K562 (cell line): Measurements from ENCODE around the gene CYP24A1. TPM values are rescaled to one million over a fixed set of nuclear protein-coding genes. Genes with fewer than 3 reads are reported as not detected.

Experiments used
- BRF2 ChIP-seq: IDR thresholded peaks from 3 replicates; pipeline ENCODE4 v1.6.1; 2011; ENCODE audit warnings: borderline replicate concordance, mild to moderate bottlenecking; ENCODE audit not compliant: insufficient read length, insufficient read depth
- CBX2 ChIP-seq: fragments of 200-600 bp; sonication (generic); IDR thresholded peaks from one replicate; pipeline ENCODE4 v1.6.1; 2012; ENCODE audit warnings: mild to moderate bottlenecking, low read length, inconsistent platforms; ENCODE audit not compliant: insufficient read depth, poor library complexity, severe bottlenecking
- EHMT2 ChIP-seq: fragments of 450-650 bp; IDR thresholded peaks from 2 replicates; pipeline ENCODE4 v1.6.1; 2018; ENCODE audit warnings: antibody characterized with exemption
- KDM2B ChIP-seq: fragments of 250-450 bp; sonication (Bioruptor Pico); IDR thresholded peaks from 2 replicates; pipeline ENCODE4 v1.8.0; 2021; ENCODE audit warnings: mild to moderate bottlenecking, moderate library complexity
- RHOXF2B ChIP-seq: fragments of 250-450 bp; sonication (Bioruptor Pico); conservative IDR thresholded peaks from 2 replicates; pipeline ENCODE4 v1.5.1; 2021
- VEZF1 ChIP-seq: fragments of 200-800 bp; sonication (Bioruptor generic); IDR thresholded peaks from 2 replicates; pipeline ENCODE4 v1.6.1; 2017; ENCODE audit warnings: missing genetic modification characterization, missing compliant biosample characterization
- polyA plus RNA-seq, 8 experiments: library from polyadenylated mRNA; depleted of rRNA in 4 of 8; stranded (reverse) in 5 of 8; unstranded in 3 of 8; fragments of >200 nt; fragmentation: Nextera tagmentation in 2 of 8; fragmentation: Illumina TruSeq in 1 of 8; extraction: Ambion mirVana in 2 of 8; extraction: Trizol in 1 of 8; gene quantifications; 2 replicates each; pipeline versions ENCODE4 v1.2.1 to v1.2.3, GENCODE V29; 2011 to 2014; ENCODE audit warnings: inconsistent platforms in 1 of 8, missing spikeins in 1 of 8
- total RNA-seq, 7 experiments: library from RNA; depleted of rRNA in 6 of 7; stranded (reverse); fragments of >200 nt in 6 of 7; fragmentation: Illumina TruSeq in 2 of 7; extraction: Trizol in 2 of 7; gene quantifications; 2 replicates each; pipeline versions ENCODE4 v1.2.1 to v1.2.3, GENCODE V29; 2011 to 2021; ENCODE audit warnings: low replicate concordance in 1 of 7
- TF ChIP-seq, protein P1 (sequence below), 3 experiments: fragments of 200-800 bp in 1 of 3; fragments of 250-450 bp in 1 of 3; fragments of 450-650 bp in 1 of 3; sonication (Bioruptor Pico) in 1 of 3; sonication (Bioruptor generic) in 1 of 3; formaldehyde crosslinking in 1 of 3; IDR thresholded peaks; 2 replicates each; pipeline versions ENCODE4 v1.6.1 to v1.8.0; 2016 to 2022; ENCODE audit warnings: mild to moderate bottlenecking in 2 of 3, missing genetic modification characterization in 2 of 3, missing compliant biosample characterization in 1 of 3, moderate library complexity in 1 of 3
- TF ChIP-seq, protein P2 (sequence below): fragments of 200-800 bp; sonication (Bioruptor generic); IDR thresholded peaks from 2 replicates; pipeline ENCODE4 v1.6.1; 2017; ENCODE audit warnings: missing genetic modification characterization, missing compliant biosample characterization
- TF ChIP-seq, protein P3 (sequence below), 2 experiments: fragments of 450-650 bp; IDR thresholded peaks; 2 replicates each; pipeline ENCODE4 v1.6.1; 2018; ENCODE audit warnings: mild to moderate bottlenecking in 2 of 2, low read depth in 1 of 2; ENCODE audit not compliant: partially characterized antibody in 2 of 2

The CYP24A1 gene
- total and polyA plus RNA-seq, 9 of the 15 experiments (the other 6 are each of a cell fraction or from before 2014, with no cell fraction given) = 0.04 TPM; not detected in 8

DNA sequence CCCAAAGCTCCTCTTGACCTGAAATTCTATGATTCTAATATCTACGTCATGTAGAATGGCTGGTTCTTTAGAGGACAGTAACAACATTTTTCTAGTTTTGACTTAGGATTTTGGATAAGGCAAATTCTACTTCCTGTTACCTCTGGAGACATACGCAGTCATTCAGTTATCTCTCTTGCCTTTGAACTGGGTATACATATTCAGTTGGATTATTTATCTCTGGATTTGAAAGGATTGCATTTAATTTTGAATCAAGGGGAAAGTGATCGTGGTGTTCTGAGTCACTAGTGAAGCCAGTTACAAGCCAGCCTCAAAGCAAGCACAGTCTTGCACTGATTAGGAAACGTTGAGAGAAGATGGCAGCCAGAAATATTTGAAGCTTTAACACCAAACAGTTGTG is 68.1 kb downstream of the CYP24A1 start (continued):
- no peak for TF ChIP-seq BRF2
- no peak for TF ChIP-seq VEZF1
- TF ChIP-seq KDM2B (CRISPR knock-in tag) = no peak
- TF ChIP-seq, protein P1, sequence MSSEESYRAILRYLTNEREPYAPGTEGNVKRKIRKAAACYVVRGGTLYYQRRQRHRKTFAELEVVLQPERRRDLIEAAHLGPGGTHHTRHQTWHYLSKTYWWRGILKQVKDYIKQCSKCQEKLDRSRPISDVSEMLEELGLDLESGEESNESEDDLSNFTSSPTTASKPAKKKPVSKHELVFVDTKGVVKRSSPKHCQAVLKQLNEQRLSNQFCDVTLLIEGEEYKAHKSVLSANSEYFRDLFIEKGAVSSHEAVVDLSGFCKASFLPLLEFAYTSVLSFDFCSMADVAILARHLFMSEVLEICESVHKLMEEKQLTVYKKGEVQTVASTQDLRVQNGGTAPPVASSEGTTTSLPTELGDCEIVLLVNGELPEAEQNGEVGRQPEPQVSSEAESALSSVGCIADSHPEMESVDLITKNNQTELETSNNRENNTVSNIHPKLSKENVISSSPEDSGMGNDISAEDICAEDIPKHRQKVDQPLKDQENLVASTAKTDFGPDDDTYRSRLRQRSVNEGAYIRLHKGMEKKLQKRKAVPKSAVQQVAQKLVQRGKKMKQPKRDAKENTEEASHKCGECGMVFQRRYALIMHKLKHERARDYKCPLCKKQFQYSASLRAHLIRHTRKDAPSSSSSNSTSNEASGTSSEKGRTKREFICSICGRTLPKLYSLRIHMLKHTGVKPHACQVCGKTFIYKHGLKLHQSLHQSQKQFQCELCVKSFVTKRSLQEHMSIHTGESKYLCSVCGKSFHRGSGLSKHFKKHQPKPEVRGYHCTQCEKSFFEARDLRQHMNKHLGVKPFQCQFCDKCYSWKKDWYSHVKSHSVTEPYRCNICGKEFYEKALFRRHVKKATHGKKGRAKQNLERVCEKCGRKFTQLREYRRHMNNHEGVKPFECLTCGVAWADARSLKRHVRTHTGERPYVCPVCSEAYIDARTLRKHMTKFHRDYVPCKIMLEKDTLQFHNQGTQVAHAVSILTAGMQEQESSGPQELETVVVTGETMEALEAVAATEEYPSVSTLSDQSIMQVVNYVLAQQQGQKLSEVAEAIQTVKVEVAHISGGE (CRISPR knock-in tag; IDR thresholded peaks at IDR 0.05) = no peak; a peak in 1 of 6 replicates
- TF ChIP-seq RHOXF2B (CRISPR knock-in tag) = no peak
- TF ChIP-seq CBX2 = no peak
- TF ChIP-seq, protein P2, sequence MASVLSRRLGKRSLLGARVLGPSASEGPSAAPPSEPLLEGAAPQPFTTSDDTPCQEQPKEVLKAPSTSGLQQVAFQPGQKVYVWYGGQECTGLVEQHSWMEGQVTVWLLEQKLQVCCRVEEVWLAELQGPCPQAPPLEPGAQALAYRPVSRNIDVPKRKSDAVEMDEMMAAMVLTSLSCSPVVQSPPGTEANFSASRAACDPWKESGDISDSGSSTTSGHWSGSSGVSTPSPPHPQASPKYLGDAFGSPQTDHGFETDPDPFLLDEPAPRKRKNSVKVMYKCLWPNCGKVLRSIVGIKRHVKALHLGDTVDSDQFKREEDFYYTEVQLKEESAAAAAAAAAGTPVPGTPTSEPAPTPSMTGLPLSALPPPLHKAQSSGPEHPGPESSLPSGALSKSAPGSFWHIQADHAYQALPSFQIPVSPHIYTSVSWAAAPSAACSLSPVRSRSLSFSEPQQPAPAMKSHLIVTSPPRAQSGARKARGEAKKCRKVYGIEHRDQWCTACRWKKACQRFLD = no peak
- TF ChIP-seq, protein P3, sequence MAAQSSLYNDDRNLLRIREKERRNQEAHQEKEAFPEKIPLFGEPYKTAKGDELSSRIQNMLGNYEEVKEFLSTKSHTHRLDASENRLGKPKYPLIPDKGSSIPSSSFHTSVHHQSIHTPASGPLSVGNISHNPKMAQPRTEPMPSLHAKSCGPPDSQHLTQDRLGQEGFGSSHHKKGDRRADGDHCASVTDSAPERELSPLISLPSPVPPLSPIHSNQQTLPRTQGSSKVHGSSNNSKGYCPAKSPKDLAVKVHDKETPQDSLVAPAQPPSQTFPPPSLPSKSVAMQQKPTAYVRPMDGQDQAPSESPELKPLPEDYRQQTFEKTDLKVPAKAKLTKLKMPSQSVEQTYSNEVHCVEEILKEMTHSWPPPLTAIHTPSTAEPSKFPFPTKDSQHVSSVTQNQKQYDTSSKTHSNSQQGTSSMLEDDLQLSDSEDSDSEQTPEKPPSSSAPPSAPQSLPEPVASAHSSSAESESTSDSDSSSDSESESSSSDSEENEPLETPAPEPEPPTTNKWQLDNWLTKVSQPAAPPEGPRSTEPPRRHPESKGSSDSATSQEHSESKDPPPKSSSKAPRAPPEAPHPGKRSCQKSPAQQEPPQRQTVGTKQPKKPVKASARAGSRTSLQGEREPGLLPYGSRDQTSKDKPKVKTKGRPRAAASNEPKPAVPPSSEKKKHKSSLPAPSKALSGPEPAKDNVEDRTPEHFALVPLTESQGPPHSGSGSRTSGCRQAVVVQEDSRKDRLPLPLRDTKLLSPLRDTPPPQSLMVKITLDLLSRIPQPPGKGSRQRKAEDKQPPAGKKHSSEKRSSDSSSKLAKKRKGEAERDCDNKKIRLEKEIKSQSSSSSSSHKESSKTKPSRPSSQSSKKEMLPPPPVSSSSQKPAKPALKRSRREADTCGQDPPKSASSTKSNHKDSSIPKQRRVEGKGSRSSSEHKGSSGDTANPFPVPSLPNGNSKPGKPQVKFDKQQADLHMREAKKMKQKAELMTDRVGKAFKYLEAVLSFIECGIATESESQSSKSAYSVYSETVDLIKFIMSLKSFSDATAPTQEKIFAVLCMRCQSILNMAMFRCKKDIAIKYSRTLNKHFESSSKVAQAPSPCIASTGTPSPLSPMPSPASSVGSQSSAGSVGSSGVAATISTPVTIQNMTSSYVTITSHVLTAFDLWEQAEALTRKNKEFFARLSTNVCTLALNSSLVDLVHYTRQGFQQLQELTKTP (IDR thresholded peaks at IDR 0.05; ENCODE audit: low read depth in 1 of 2, partially characterized antibody in 2 of 2) = no peak
- no peak for TF ChIP-seq EHMT2
